Caki2 (cell line): ENCODE data around the gene CELA2A. TPM values are rescaled to one million over a fixed set of nuclear protein-coding genes. Genes with fewer than 3 reads are reported as not detected.

Experiments
- DNase-seq: peaks from one replicate; pipeline ENCODE4 v3.0.0-alpha.2; 2015; ENCODE audit warnings: low read depth
- in situ Hi-C: cut with HindIII; loops from 2 replicates; pipeline ENCODE4 v1.10.0; 2016; ENCODE audit warnings: low sequenced_read_pairs, low pct_unique_long_range_greater_than_20kb, mixed read lengths
- total RNA-seq: library from RNA; depleted of rRNA; stranded (reverse); fragments of >200 nt; shearing (Covaris generic); gene quantifications from 2 replicates; pipeline ENCODE4 v1.2.3, GENCODE V29; 2014; ENCODE audit warnings: low replicate concordance; rRNA removed

Gene CELA2A
- total RNA-seq: not detected in 2 replicates

- in situ Hi-C loops: no loop called here
- no peak for DNase-seq
Measured at GRCh38 chr1:15456313-15456954, at the start of gene CELA2A. CELA2A (plus strand) TSS chr1:15456732; CDS start chr1:15456754, 22 bp downstream.

- no peak for DNase-seq
- in situ Hi-C loops: no loop called here
Measured at GRCh38 chr1:15407580-15407979, 49.0 kb upstream of the CELA2A start.

GRCh38 chr1:15408890-15409387 lies 47.6 kb upstream of the CELA2A start:
- in situ Hi-C loops: no loop called here
- DNase-seq: no peak

GRCh38 chr1:15409388-15410222 lies 46.9 kb upstream of the CELA2A start, which contains the start of gene EFHD2:
EFHD2 (plus strand) TSS chr1:15409888; CDS start chr1:15409972, 84 bp downstream.
- in situ Hi-C loops: no loop called here
- DNase-seq: peak; percentile 73

- DNase-seq: no peak
- in situ Hi-C loops: no loop called here
Measured at GRCh38 chr1:15410223-15410883, 46.2 kb upstream of the CELA2A start.

GRCh38 chr1:15410884-15411245 lies 45.7 kb upstream of the CELA2A start:
- in situ Hi-C loops: no loop called here
- no peak for DNase-seq

- DNase-seq: no peak
- in situ Hi-C loops: no loop called here
Measured at GRCh38 chr1:15411593-15412137, 44.9 kb upstream of the CELA2A start.

- in situ Hi-C loops: no loop called here
- DNase-seq: no peak
Measured at GRCh38 chr1:15412175-15412800, 44.2 kb upstream of the CELA2A start.

- DNase-seq: no peak
- in situ Hi-C loops: no loop called here
Measured at GRCh38 chr1:15412843-15413242, 43.7 kb upstream of the CELA2A start.

- in situ Hi-C loops: no loop called here
- no peak for DNase-seq
Measured at GRCh38 chr1:15413563-15414444, 42.7 kb upstream of the CELA2A start.

GRCh38 chr1:15414445-15414983 lies 42.0 kb upstream of the CELA2A start:
- in situ Hi-C loops: no loop called here
- DNase-seq: no peak

- in situ Hi-C loops: no loop called here
- DNase-seq: peak; percentile 70
Measured at GRCh38 chr1:15417059-15417934, 39.2 kb upstream of the CELA2A start.

- peak; percentile 51 for DNase-seq
- in situ Hi-C loops: no loop called here
Measured at GRCh38 chr1:15418806-15419515, 37.6 kb upstream of the CELA2A start.

GRCh38 chr1:15420853-15421465 lies 35.6 kb upstream of the CELA2A start:
- in situ Hi-C loops: no loop called here
- DNase-seq: no peak

GRCh38 chr1:15422871-15423270 lies 33.7 kb upstream of the CELA2A start:
- in situ Hi-C loops: no loop called here
- no peak for DNase-seq
